Ascending aorta (tissue), 2 donors: ENCODE data around the gene GSC2. TPM values are rescaled to one million over a fixed set of nuclear protein-coding genes. Genes with fewer than 3 reads are reported as not detected.

Source experiments
- DNase-seq, 2 donors: peaks; one replicate each; pipeline ENCODE4 v3.0.0-alpha.2; 2019; ENCODE audit warnings: low spot score in 2 of 2
- H3K27ac ChIP-seq, 2 donors: fragments of 200-600 bp; sonication (generic); one replicate each; pipeline ENCODE4 v1.5.1; 2016 to 2017; ENCODE audit warnings: mild to moderate bottlenecking in 1 of 2
- H3K27me3 ChIP-seq: fragments of 200-600 bp; sonication (generic); one replicate; pipeline ENCODE4 v1.5.1; 2017
- H3K36me3 ChIP-seq, 2 donors: fragments of 200-600 bp; sonication (generic); one replicate each; pipeline ENCODE4 v1.5.1; 2016
- H3K4me1 ChIP-seq, 2 donors: fragments of 200-600 bp; sonication (generic); one replicate each; pipeline ENCODE4 v1.5.1; 2016 to 2017; ENCODE audit warnings: mild to moderate bottlenecking in 1 of 2
- H3K4me3 ChIP-seq, 2 donors: fragments of 200-600 bp; sonication (generic); one replicate each; pipeline ENCODE4 v1.5.1; 2016 to 2017; ENCODE audit warnings: mild to moderate bottlenecking in 1 of 2
- H3K9me3 ChIP-seq, 2 donors: fragments of 200-600 bp; sonication (generic); one replicate each; pipeline ENCODE4 v1.5.1; 2016
- CTCF ChIP-seq, 3 experiments: fragments of 200-600 bp in 2 of 3; fragments of 450-650 bp in 1 of 3; sonication (generic) in 2 of 3; IDR thresholded peaks; one replicate each; pipeline ENCODE4 v1.5.1; 2016 to 2019; ENCODE audit warnings: antibody characterized with exemption in 3 of 3, mild to moderate bottlenecking in 1 of 3, moderate library complexity in 1 of 3
- intact Hi-C: fragments of 100-400 bp; cut with DNase I; formaldehyde crosslinking; loops from one replicate; pipeline ENCODE4 v1.15.1; 2023
- total RNA-seq: library from RNA; depleted of rRNA; stranded (reverse); fragments of >200 nt; gene quantifications from one replicate; pipeline ENCODE4 v1.1.0, GENCODE V29; 2016

Gene GSC2
- total RNA-seq, 1 donor from 2014 or later: not detected

GRCh38 chr22:19142394-19142793 lies 7.7 kb downstream of the GSC2 start:
- no peak for TF ChIP-seq CTCF (IDR thresholded peaks at IDR 0.05)
- DNase-seq: no peak
- Histone ChIP-seq H3K4me3 (no peak overlapping the region), H3K4me1 (peaks cover 0 to 9% of the 10 kb centered on the region in 2 donors), H3K27me3 (no peaks in the 10 kb centered on the region), H3K27ac (no peak overlapping the region), H3K9me3 (no peaks in the 10 kb centered on the region), H3K36me3 (peaks cover 51 to 53% of the 10 kb centered on the region in 2 donors)
- intact Hi-C loops: loop anchor here (10.0 kb wide), 1 partner anchor 572 kb away; the partner anchor contains the start of gene SEPTIN5

GRCh38 chr22:19139974-19140373 lies 10.1 kb downstream of the GSC2 start:
- TF ChIP-seq CTCF (IDR thresholded peaks at IDR 0.05): no peak
- Histone ChIP-seq H3K27me3 (no peaks in the 10 kb centered on the region), H3K9me3 (no peaks in the 10 kb centered on the region), H3K4me3 (no peak overlapping the region), H3K4me1 (peaks cover 0 to 9% of the 10 kb centered on the region in 2 donors), H3K36me3 (peaks cover 70 to 76% of the 10 kb centered on the region in 2 donors), H3K27ac (no peak overlapping the region)
- intact Hi-C loops: loop anchor here (10.0 kb wide), 1 partner anchor 575 kb away; the partner anchor contains the start of gene SEPTIN5
- DNase-seq: no peak

GRCh38 chr22:19139001-19139356 lies 11.1 kb downstream of the GSC2 start:
- no peak for DNase-seq
- intact Hi-C loops: no loop called here
- H3K4me1 ChIP-seq: peaks cover 0 to 9% of the 10 kb centered on the region in 2 donors
- H3K36me3 ChIP-seq: peaks cover 80 to 86% of the 10 kb centered on the region in 2 donors
- TF ChIP-seq CTCF (IDR thresholded peaks at IDR 0.05): no peak
- no peaks in the 10 kb centered on the region for H3K9me3 ChIP-seq
- H3K4me3 ChIP-seq: no peak overlapping the region
- H3K27ac ChIP-seq: no peak overlapping the region
- H3K27me3 ChIP-seq: no peaks in the 10 kb centered on the region

- no peak for TF ChIP-seq CTCF (IDR thresholded peaks at IDR 0.05)
- no peak for DNase-seq
Observed at GRCh38 chr22:19138217-19139000, 11.7 kb downstream of the GSC2 start.

GRCh38 chr22:19137384-19138216 lies 12.5 kb downstream of the GSC2 start:
- no peaks in the 10 kb centered on the region for H3K4me1 ChIP-seq
- DNase-seq: no peak
- intact Hi-C loops: no loop called here
- H3K27ac ChIP-seq: no peak overlapping the region
- H3K4me3 ChIP-seq: no peak overlapping the region
- H3K27me3 ChIP-seq: no peaks in the 10 kb centered on the region
- no peaks in the 10 kb centered on the region for H3K9me3 ChIP-seq
- peaks cover 92 to 98% of the 10 kb centered on the region in 2 donors for H3K36me3 ChIP-seq
- no peak for TF ChIP-seq CTCF (IDR thresholded peaks at IDR 0.05)

More at GRCh38 chr22:19138217-19139000, 11.7 kb downstream of the GSC2 start:
- no peak overlapping the region for H3K4me3 ChIP-seq
- intact Hi-C loops: no loop called here
- H3K27ac ChIP-seq: no peak overlapping the region
- no peaks in the 10 kb centered on the region for H3K27me3 ChIP-seq
- peaks cover 85 to 92% of the 10 kb centered on the region in 2 donors for H3K36me3 ChIP-seq
- H3K9me3 ChIP-seq: no peaks in the 10 kb centered on the region
- H3K4me1 ChIP-seq: peaks cover 0 to 4% of the 10 kb centered on the region in 2 donors
